ENCODE results near the gene NPDC1.

DNA sequence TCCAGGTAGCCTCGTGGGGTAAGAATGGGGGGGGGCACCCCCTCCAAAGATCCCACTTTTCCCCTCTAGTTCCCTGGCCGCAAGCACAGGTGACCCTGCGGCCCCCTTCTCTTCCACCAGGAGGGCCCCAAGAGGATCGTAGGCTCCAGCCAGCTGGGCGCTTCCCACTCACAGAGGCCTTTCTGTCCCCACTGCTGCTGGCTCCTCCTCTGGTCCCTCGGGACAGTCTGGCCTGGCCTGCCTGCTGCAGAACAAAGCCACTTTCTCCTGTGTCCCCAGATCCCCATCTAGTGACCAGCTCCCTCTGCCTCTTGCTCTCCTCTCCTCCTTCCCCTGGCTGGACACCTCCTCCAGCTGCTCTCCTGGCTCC, 24.9 kb upstream of the NPDC1 start:
- TF ChIP-seq, protein P1, sequence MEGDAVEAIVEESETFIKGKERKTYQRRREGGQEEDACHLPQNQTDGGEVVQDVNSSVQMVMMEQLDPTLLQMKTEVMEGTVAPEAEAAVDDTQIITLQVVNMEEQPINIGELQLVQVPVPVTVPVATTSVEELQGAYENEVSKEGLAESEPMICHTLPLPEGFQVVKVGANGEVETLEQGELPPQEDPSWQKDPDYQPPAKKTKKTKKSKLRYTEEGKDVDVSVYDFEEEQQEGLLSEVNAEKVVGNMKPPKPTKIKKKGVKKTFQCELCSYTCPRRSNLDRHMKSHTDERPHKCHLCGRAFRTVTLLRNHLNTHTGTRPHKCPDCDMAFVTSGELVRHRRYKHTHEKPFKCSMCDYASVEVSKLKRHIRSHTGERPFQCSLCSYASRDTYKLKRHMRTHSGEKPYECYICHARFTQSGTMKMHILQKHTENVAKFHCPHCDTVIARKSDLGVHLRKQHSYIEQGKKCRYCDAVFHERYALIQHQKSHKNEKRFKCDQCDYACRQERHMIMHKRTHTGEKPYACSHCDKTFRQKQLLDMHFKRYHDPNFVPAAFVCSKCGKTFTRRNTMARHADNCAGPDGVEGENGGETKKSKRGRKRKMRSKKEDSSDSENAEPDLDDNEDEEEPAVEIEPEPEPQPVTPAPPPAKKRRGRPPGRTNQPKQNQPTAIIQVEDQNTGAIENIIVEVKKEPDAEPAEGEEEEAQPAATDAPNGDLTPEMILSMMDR (IDR thresholded peaks at IDR 0.05), result no peak
- no peak for TF ChIP-seq POLR2A (IDR thresholded peaks at IDR 0.05)
